ENCODE results near the gene TRIM34.
A peak's percentile ranks its signal among the peaks of the same experiment; 100 is the strongest.
"Not testable (repeated sequence)": the region's sequence is repeated elsewhere in the genome, so short reads cannot be mapped to it uniquely, and the experiment has no call there.

TRIM34 gene

DNA sequence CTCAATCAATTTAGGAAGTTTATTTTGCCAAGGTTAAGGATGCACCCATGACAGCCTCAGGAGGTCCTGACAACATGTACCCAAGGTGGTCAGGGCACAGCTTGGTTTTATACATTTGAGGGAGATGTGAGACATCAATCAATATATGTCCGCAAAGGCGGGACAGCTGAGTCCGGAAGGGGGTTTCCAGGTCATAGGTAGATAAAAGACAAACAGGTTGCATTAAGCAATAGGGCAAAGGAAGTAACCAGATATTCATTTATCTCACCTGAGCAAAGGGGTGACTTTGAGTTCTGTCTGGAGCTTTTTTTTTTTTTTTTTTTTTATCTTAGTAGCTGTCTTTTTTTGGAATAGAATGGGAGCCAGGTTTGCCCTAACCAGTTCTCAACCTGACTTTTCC, 2.0 kb upstream of the TRIM34 start:
- no peak for DNase-seq

DNA sequence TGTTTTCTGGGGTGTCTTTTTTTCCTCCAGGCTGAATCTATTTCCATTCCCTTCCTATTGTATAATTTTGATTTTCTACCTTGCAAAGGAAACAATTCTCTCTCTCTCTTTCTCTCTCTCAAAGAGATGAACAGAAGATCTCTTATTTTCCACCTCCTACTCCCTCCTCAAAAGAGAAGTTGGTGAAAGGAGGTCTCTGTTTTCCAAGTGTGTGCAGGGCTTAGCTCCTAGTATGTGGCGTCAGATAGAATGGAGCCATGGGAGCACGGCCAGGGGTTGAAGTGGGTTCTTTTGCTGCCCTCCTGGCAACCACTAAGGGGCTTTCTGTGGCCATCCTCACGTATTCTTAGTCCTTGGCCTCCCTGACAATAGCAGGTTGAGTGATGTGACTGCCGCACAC, 480 bp downstream of the TRIM34 start:
- no peak for DNase-seq

DNA sequence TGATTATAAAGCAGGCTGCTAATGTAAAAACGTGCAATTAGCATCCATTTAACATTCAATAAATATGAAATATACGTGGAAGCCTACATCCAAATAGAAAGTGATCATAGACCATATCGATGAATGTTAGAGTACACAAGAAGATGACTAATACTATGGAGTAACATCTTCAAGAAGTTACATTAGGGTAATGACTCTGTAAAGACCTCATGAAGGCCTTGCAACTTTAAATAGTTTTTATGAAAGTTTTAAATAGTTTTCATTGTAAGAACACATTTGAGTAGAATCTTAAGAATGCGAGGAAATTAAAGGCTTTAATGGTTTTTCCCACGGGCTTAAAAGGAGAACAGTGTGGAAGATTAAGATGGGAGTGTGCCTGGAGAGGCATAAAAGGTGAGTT, 1.4 kb downstream of the TRIM34 start:
- peak; percentile 45 for DNase-seq

DNA sequence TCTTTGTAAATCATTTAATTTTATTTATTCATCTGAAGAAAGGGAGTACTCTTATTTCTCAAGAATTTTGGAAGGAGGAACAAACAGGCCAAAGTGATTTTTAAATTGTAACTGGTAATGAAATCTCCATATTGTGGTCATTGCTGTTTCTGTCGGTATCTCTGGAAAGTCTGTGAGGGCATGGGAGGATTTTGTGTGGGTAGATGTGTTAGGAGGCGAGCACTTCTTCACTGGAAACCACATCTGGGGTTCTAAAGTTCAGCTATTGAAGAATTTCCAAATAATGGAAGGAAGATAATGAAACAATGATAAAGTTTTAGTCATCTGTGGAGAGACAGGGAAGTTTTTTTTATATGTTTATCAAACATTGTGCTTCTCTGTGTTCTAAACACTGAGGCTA, 6.6 kb downstream of the TRIM34 start:
- DNase-seq: peak; percentile 60

DNA sequence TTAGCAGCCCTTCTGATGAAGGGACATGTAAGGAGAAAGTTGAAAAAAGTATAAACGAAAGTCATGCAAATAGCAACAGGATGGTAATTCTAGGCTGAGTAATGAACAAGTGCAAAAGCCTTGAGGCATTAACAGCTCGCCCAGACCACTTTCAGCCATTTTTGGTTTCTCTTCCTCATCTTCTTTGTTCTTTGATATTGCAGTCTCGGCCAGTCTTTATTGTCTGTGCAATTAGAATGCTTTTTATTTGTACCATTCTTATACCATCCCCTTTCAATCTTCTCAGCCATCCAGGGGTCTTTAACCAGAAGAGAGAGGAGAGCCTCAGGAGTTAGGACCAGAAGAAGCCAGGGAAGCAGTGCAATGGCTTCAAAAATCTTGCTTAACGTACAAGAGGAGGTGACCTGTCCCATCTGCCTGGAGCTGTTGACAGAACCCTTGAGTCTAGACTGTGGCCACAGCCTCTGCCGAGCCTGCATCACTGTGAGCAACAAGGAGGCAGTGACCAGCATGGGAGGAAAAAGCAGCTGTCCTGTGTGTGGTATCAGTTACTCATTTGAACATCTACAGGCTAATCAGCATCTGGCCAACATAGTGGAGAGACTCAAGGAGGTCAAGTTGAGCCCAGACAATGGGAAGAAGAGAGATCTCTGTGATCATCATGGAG, 7.3 kb downstream of the TRIM34 start:
- peak; percentile 80 for DNase-seq

DNA sequence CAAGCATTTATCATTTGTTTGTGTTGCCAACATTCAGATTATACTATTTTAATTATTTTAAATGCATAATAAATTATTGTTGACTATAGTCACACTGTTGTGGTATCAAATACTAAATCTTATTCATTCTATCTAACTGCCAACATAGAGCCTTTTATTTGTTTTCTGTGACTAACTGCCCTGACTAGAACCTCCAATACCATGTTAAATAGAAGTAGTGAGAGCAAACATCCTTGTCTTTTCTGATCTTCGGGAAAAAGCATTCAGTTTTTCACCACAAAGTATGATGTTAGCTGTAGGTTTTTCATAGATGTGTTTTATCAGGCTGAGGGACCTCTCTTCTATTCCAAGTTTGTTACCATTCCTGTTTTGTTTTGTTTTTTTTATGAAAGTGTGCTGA, 15.2 kb downstream of the TRIM34 start:
- DNase-seq: no peak

DNA sequence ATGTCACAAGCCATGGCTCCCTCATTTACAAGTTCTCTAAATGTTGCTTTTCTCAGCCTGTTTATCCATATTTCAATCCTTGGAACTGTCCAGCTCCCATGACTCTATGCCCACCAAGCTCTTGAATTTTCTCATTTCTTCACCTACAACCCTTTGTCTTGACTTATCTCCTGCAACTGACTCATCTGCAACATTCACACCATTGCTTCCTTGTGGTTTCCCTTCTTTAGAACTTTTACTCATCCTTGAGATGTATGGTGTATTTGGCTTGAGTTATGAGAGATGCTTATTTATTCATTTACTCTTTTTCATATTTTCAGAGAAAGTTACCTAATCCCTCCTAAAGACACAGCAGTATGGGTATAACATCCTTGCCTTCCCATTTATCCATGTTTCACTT, 18.8 kb downstream of the TRIM34 start:
- no peak for DNase-seq

DNA sequence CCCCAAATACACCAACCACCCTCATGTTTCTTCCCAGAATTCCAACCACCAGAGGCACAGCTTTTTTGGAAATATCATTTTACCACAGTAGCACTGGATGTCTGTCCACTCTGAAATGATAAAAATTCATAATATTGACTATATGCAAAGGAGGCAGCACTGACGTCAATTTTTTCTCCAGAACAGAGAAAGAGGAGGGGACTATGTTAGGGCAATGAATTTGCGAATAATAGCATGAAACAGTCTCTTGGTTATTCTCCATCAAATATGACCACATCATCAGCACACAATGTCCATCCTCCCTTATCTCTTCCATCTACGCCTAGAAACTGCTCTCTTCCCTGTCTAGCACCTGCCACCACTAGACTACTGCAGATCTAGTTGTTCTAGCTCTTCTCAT, 21.3 kb downstream of the TRIM34 start:
- DNase-seq: no peak

DNA sequence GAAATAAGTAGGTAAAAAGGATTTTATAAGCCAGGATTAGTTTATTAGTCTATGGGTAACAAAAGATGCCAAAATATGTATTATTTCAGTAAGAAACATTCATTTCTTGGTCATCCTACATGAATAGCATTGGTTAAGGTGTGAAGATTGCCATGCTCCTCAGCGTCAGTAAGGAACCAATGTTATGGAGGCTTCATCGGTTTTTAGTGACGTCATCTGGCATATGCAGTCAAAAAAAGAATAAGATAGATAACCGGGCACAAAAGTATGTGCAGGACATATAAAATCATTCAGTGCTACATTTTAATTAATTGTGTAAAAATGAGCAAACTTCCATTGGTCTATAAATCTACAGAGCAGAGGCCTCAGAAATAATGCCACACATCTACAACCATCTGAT, 30.7 kb downstream of the TRIM34 start:
- DNase-seq: no peak

DNA sequence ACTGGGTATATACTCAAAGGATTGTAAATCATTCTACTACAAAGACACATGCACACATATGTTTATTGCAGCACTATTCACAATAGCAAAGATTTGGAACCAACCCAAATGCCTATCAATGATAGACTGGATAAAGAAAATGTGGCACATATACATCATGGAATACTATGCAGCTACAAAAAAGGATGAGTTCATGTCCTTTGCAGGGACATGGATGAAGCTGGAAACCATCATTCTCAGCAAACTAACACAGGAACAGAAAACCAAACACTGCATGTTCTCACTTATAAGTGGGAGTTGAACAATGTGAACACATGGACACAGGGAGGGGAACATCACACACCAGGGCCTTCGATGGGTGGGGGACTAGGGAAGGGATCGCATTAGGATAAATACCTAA, 32.2 kb downstream of the TRIM34 start:
- not testable (repeated sequence) for DNase-seq

DNA sequence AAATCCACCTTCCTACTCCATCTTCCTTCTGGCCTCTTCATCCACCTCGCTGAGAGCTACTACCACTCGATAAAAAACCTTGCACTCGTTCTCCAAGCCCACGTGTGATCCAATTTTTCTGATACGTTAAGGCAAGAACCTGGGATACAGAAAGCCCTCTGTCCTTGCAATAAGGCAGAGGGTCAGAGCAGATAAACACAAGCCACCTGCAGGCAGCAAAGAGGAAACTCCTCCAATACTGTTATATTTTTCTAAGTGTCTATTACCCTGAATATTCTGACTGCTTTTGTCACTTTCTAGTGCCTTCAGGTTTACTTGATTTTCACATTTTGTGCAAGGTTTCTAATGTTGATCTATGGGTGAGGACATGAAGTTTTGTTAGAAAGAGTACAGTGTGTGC, 33.5 kb downstream of the TRIM34 start:
- DNase-seq: no peak

DNA sequence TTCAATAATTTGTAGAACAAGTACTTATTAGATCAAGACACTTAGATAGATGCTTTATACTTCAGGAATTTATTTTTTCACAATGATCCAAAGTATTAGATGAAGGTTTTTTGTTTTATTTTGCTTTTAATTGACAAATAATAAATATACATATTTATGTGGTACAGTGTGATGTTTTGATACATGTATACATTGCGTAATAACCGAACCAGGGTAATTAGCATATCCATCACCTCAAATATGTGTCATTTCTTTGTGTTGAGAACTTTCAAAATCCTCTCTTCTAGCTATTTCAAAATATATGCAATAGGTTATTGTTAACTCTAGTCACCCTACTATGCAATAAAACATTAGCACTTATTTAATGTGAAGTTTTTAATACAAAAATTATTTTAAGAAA, 38.7 kb downstream of the TRIM34 start:
- DNase-seq: no peak

DNA sequence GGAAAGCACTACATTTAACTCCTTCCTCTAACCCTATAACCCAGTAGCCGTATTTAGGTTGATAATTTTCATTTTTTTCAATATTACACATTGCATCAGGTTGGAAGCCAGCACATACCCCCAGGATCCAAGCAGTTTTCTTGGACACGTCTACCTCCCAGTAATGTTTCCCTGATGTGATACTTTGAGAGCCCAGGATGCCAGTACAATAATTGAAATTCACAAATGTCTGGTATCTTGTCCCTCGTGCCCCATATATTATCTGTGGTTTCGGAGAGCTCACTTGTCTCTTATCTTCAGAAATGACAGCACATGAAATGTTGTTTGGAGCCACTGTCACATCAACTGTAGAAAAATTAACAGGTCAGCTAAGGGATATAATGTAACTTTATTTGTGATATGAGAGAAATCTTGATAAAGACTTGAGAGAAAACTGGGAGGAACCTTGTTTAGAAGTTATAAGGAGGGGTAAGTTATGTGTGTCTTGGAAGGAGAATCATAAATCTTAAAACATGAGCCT, 40.3 kb downstream of the TRIM34 start:
- DNase-seq: no peak

DNA sequence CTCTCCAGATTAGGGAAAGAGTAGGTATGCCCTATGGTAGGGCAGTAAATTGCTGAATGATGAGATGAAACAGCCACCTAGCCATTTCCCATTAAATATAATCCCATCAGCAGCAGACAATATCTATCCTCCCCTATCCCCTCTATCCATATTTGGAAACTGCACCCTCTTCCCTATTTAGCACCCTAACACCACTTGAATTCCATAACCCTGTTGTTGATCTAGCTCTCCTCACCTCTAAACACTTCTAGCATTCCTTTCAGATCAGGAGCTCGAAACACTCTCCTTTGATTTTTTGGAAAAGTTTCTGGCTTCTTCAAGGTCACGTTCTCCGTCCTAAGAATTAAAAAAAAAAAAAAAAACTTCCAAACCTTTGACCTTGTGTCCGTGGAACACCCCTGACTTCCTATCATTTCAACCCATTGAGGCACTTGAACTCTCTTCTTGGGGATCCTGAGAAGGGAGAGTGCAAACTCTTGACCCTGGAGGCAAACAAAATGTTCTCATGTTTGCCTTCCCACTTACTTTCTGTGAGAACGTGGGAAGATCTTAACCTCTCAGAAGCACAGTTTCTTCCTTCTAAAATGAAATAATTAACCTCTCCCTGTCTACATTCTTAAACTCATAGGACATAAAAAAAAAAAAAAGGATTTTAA, 41.1 kb downstream of the TRIM34 start:
- DNase-seq: no peak

DNA sequence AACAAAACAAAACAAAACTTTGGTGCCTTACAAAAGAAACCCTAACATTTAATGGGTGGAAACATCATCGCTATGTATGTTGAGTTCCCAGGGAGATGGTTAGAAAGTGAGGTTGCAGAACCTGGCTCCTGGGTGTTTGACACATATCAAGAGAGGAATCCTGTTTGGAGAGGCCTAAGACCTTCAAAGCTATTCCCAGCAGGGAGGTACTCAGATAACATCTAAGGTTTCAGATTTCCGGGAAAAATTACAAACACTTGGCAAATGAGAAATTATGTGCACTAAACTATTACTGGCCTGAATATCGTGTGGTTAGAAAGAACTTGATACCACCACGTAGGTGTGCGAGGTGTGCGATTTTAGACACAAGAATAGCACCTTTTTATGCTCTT, 41.6 kb downstream of the TRIM34 start:
- no peak for DNase-seq

DNA sequence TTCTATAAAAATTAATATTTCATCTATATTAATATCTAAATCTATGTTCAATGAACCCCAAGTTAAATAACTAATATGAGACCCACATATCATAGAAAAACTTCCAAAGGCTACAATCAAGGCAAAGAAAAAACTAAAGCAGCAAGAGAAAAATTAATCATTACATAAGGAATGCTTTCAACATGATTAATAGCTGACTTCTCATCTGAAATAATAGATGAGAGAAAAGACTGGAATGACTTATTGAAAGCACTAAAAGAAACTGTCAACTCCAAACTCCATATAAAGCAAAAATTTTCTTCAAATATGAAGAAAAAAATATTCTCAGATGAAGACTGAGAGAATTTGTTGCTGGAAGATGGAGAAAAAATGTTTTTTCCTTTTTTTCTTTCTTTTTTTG, 47.0 kb downstream of the TRIM34 start:
- DNase-seq: no peak

DNA sequence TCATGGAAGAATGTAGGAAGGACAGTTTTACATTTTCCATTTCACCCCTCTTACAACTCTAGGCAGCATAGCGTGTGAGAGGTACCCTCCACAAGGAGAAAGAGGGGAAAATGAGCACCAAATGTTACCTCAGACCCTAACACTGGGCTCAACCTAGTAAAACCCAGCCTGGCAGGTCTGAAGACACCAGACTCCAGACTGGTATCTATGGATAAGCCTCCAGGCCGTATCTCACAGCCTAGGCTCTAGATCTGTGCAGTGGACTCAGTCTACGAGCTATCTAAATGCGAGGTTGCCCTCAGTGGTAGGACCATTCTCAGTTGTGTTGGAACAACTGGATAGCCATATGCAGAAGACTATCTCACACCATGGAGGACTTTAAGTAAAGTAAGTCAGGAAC, 49.6 kb downstream of the TRIM34 start:
- no peak for DNase-seq

DNA sequence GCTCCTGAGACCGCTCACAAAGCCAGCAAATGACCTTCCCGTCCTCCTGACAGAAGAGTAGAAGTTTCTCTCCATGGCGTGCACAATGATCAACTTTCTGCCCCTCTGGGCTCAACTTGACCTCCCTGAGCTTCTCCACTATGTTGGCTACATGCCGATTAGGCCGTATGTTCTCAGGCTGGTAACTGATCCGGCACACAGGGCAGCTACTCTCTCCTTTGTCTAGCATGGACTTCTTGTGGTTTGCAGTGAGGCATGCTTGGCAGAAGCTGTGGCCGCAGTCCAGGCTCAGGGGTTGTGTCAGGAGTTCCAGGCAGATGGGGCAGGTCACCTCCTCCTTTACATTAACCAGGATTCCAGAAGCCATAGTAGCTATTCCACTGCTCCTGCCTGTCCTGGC, 55.0 kb downstream of the TRIM34 start:
- DNase-seq: no peak

DNA sequence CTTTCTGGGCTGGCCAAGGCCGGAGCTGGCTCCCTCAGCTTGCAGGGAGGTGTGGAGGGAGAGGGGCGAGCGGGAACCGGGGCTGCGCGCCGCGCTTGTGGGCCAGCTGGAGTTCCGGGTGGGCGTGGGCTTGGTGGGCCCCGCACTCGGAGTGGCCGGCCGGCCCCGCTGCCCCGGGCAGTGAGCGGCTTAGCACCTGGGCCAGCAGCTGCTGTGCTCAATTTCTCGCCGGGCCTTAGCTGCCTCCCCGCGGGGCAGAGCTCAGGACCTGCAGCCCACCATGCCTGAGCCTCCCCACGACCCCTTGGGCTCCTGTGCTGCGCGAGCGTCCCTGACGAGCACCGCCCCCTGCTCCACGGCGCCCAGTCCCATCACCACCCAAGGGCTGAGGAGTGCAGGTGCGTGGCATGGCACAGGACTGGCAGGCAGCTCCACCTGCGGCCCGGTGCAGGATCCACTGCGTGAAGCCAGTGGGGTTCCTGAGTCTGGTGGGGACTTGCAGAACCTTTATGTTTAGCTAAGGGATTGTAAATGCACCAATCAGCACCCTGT, 58.2 kb downstream of the TRIM34 start:
- not testable (repeated sequence) for DNase-seq

DNA sequence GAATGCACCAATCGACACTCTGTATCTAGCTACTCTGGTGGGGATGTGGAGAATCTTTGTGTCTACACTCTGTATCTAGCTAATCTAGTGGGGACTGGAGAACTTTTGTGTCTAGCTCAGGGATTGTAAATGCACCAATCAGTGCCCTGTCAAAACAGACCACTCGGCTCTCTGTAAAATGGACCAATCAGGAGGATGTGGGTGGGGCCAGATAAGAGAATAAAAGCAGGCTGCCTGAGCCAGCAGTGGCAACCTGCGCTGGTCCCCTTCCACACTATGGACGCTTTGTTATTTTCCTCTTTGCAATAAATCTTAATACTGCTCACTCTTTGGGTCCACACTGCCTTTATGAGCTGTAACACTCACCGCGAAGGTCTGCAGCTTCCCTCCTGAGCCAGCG, 58.8 kb downstream of the TRIM34 start:
- not testable (repeated sequence) for DNase-seq

DNA sequence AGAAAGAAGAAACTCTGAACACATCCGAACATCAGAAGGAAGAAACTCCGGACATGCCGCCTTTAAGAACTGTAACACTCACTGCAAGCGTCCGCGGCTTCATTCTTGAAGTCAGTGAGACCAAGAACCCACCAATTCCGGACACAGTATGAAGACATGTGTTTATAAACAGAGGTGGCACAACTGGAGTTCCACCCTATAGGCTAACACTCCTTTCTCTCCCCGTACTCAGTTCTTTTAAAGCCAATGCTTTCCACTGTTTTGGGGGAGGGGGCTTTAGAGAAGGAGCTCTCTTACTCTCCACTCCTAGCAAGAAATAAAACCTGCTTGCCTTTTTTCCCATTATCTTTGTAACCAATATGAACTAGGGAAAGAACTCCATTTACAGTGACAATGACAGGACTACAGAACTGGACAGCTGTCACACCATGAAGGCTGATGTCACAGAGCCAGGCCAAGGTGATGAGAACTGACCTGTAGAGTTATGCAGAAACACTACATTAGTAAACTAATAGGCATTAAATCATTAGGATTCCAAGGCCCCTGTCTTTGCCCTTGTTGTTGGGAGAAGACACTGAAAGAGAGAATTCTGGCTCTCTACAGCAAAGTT, 59.3 kb downstream of the TRIM34 start:
- no peak for DNase-seq

DNA sequence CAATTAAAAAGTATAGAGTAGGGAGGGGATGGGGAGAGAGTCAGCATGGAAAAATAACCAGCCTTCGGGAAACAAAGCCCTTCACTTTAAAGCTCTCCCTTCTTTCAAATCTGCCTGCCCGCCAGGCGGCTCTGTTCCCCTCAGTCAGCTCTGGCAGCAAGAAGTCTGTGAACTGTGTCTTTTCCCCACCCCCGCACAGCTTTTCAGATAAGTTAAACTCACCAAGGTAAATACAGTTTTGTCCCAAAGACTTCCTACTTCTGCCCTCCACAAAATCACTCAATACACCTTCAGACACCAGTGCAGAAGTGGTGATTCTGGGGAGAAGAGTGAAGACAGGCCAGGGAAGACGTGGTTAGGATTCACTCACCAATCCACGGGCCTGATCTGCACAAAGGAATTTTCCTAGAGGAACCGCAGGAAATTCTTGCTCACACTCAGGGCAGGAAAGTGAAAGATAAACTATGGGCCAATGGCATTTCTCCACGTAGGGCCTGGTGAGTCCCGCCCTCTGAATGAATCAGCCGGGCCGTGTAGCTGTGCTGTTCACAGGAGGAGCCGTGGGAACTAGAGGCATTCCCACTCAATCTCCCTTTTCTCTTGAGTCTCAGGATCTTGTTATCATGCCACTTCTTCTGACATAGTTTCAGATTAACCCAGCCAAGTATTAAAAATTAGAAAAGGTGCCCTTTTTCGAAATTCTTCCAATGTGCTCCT, 60.0 kb downstream of the TRIM34 start, which contains the start of gene TRIM5:
TRIM5 (minus strand) TSS at position 429 of the 717 bp plus-strand sequence. CDS start 4,897 bp downstream, outside the sequence.
- peak; percentile 84 for DNase-seq

DNA sequence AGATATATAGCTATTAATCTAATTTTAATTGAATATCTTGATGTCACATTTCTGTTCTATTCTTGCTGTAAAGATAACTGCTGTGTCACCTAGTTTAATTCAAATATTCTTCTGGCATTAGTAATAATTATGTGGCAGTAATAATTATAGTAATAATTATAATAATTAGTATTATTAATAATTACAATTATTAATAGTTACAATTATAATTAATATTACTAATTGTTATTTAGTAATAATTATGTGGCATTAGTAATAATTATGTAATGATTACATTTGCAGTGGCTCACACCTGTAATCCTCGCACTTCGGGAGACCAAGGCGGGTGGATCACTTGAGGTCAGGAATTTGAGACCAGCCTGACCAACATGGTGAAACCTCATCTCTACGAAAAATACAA, 61.6 kb downstream of the TRIM34 start:
- no peak for DNase-seq
